Upper lobe of left lung (tissue), 6 donors: ENCODE results near the gene IFI44L. TPM values are rescaled to one million over a fixed set of nuclear protein-coding genes. Genes with fewer than 3 reads are reported as not detected.

Source experiments
- ATAC-seq, 2 donors: fragments of 200-7000 bp; cut with Tn5 transposase; one replicate each; pipeline ENCODE4 v1.9.1; 2022; ENCODE audit warnings: mild to moderate bottlenecking in 2 of 2, moderate library complexity in 2 of 2; ENCODE audit not compliant: low FRiP score in 2 of 2
- DNase-seq, 2 donors: peaks; one replicate each; pipeline ENCODE4 v3.0.0-alpha.2; 2019 to 2020
- H3K27ac ChIP-seq, 4 donors: fragments of 200-600 bp; sonication (generic); one replicate each; pipeline ENCODE4 v1.5.1; 2016 to 2019
- H3K27me3 ChIP-seq, 4 donors: fragments of 200-600 bp; sonication (generic); one replicate each; pipeline ENCODE4 v1.5.1; 2017 to 2019
- H3K36me3 ChIP-seq, 4 donors: fragments of 200-600 bp; sonication (generic); one replicate each; pipeline ENCODE4 v1.5.1; 2016 to 2019
- H3K4me1 ChIP-seq, 4 donors: fragments of 200-600 bp; sonication (generic); one replicate each; pipeline ENCODE4 v1.5.1; 2018 to 2019
- H3K4me3 ChIP-seq, 4 donors: fragments of 200-600 bp; sonication (generic); one replicate each; pipeline ENCODE4 v1.5.1; 2017 to 2019; ENCODE audit warnings: mild to moderate bottlenecking in 2 of 4, moderate library complexity in 1 of 4
- H3K9me3 ChIP-seq, 4 donors: fragments of 200-600 bp; sonication (generic); one replicate each; pipeline ENCODE4 v1.5.1; 2018 to 2019
- CTCF ChIP-seq, 6 experiments: fragments of 450-650 bp in 4 of 6; fragments of 200-600 bp in 2 of 6; sonication (generic) in 2 of 6; IDR thresholded peaks; one replicate each; pipeline ENCODE4 v1.5.1; 2016 to 2019; ENCODE audit warnings: antibody characterized with exemption in 6 of 6
- EP300 ChIP-seq, 4 donors: sonication (generic); formaldehyde crosslinking; IDR thresholded peaks; one replicate each; pipeline ENCODE4 v1.5.1; 2017; ENCODE audit warnings: antibody characterized with exemption in 4 of 4, control low read depth in 2 of 4
- POLR2A ChIP-seq, 4 donors: fragments of 450-650 bp; IDR thresholded peaks; one replicate each; pipeline ENCODE4 v1.5.1; 2016 to 2017; ENCODE audit warnings: antibody characterized with exemption in 4 of 4, mild to moderate bottlenecking in 2 of 4
- POLR2AphosphoS5 ChIP-seq, 2 donors: sonication (generic); formaldehyde crosslinking; IDR thresholded peaks; one replicate each; pipeline ENCODE4 v1.5.1; 2017; ENCODE audit warnings: antibody characterized with exemption in 2 of 2
- WGBS, 2 donors: methylation state at CpG; one replicate each; pipeline ENCODE4 v1.1.5; 2017 to 2018; 5-methylcytosine and 5-hydroxymethylcytosine counted together
- total RNA-seq, 6 donors: library from RNA; depleted of rRNA in 4 of 6; stranded (reverse); fragments of >200 nt in 4 of 6; gene quantifications; one replicate each; pipeline versions ENCODE4 v1.1.0 to v1.2.1, GENCODE V29; 2016 to 2021
- donor health status: DM: no; HTN: no; CAD: no; lungs with moderate emphysema.
- donor health status: DM: no; HTN: yes; CAD: no; lungs with severe emphysema.

The IFI44L gene
- total RNA-seq, 6 donors from 2014 or later: 6.1 to 29.3 (median 18.3) TPM

- 98 to 99% methylated on average over 2 of the region's 2 CpGs for WGBS, 2 donors
- TF ChIP-seq POLR2AphosphoS5 (IDR thresholded peaks at IDR 0.05) (no peak), EP300 (IDR thresholded peaks at IDR 0.05) (no peak), CTCF (IDR thresholded peaks at IDR 0.05) (no peak), POLR2A (IDR thresholded peaks at IDR 0.05) (no peak)
- Histone ChIP-seq H3K36me3 (no peaks in the 10 kb centered on the region), H3K4me3 (no peak overlapping the region), H3K27ac (no peak overlapping the region), H3K4me1 (peaks cover 0 to 5% (median 0%) of the 10 kb centered on the region in 4 donors), H3K9me3 (no peaks in the 10 kb centered on the region), H3K27me3 (no peaks in the 10 kb centered on the region)
- DNase-seq (no peak), ATAC-seq (no peak)
Measured at GRCh38 chr1:78630600-78630999, 10.4 kb downstream of the IFI44L start.

- WGBS, 2 donors: 86 to 95% methylated on average over 1 to 4 of the region's 4 CpGs
- H3K27me3 ChIP-seq: no peaks in the 10 kb centered on the region
- H3K27ac ChIP-seq: no peak overlapping the region
- H3K9me3 ChIP-seq: no peaks in the 10 kb centered on the region
- DNase-seq (no peak), ATAC-seq (no peak)
- TF ChIP-seq CTCF (IDR thresholded peaks at IDR 0.05) (no peak), POLR2AphosphoS5 (IDR thresholded peaks at IDR 0.05) (no peak), EP300 (IDR thresholded peaks at IDR 0.05) (no peak), POLR2A (IDR thresholded peaks at IDR 0.05) (no peak)
- H3K4me3 ChIP-seq: no peak overlapping the region
- no peaks in the 10 kb centered on the region for H3K4me1 ChIP-seq
- H3K36me3 ChIP-seq: no peaks in the 10 kb centered on the region
Measured at GRCh38 chr1:78633209-78633608, 13.0 kb downstream of the IFI44L start.

GRCh38 chr1:78640462-78640861, 20.2 kb downstream of the IFI44L start:
- no peaks in the 10 kb centered on the region for H3K27me3 ChIP-seq
- no peak for ATAC-seq
- no peak overlapping the region for H3K4me3 ChIP-seq
- H3K27ac ChIP-seq: no peak overlapping the region
- WGBS, 2 donors: 83 to 89% methylated on average over 1 of the region's 1 CpG
- peaks cover 0 to 8% (median 0%) of the 10 kb centered on the region in 4 donors for H3K36me3 ChIP-seq
- H3K4me1 ChIP-seq: no peaks in the 10 kb centered on the region
- TF ChIP-seq POLR2AphosphoS5 (IDR thresholded peaks at IDR 0.05) (no peak), CTCF (IDR thresholded peaks at IDR 0.05) (no peak), POLR2A (IDR thresholded peaks at IDR 0.05) (no peak), EP300 (IDR thresholded peaks at IDR 0.05) (no peak)
- no peaks in the 10 kb centered on the region for H3K9me3 ChIP-seq
- DNase-seq: no peak

GRCh38 chr1:78641558-78641957, 21.3 kb downstream of the IFI44L start:
- WGBS, 2 donors: 95 to 97% methylated on average over 4 of the region's 4 CpGs
- no peak for TF ChIP-seq CTCF (IDR thresholded peaks at IDR 0.05)
- TF ChIP-seq POLR2A (IDR thresholded peaks at IDR 0.05): no peak
- TF ChIP-seq POLR2AphosphoS5 (IDR thresholded peaks at IDR 0.05): no peak
- no peak for TF ChIP-seq EP300 (IDR thresholded peaks at IDR 0.05)
- peaks cover 0 to 8% (median 6%) of the 10 kb centered on the region in 4 donors for H3K4me1 ChIP-seq

GRCh38 chr1:78645723-78646122, 25.5 kb downstream of the IFI44L start:
- H3K9me3 ChIP-seq: no peaks in the 10 kb centered on the region
- 40 to 41% methylated on average over 1 of the region's 1 CpG for WGBS, 2 donors
- H3K27ac ChIP-seq: no peak overlapping the region
- peaks cover 0 to 8% (median 0%) of the 10 kb centered on the region in 4 donors for H3K36me3 ChIP-seq
- no peaks in the 10 kb centered on the region for H3K27me3 ChIP-seq
- H3K4me1 ChIP-seq: peaks cover 8 to 14% (median 10%) of the 10 kb centered on the region in 4 donors
- DNase-seq (no peak), ATAC-seq (peak in 1 of 2 donors; percentile 66)
- TF ChIP-seq POLR2AphosphoS5 (IDR thresholded peaks at IDR 0.05) (peak in 1 of 2 donors; percentile 17), EP300 (IDR thresholded peaks at IDR 0.05) (no peak)
- H3K4me3 ChIP-seq: no peak overlapping the region

More at GRCh38 chr1:78641558-78641957, 21.3 kb downstream of the IFI44L start:
- Histone ChIP-seq H3K36me3 (peaks cover 0 to 8% (median 0%) of the 10 kb centered on the region in 4 donors), H3K9me3 (no peaks in the 10 kb centered on the region), H3K27ac (no peak overlapping the region), H3K27me3 (no peaks in the 10 kb centered on the region), H3K4me3 (no peak overlapping the region)
- ATAC-seq (no peak), DNase-seq (no peak)
